AG04450 (cell line): ENCODE results near the gene RPS6KA5. TPM values are rescaled to one million over a fixed set of nuclear protein-coding genes. Genes with fewer than 3 reads are reported as not detected.

Experiments
- CTCF ChIA-PET: fragments of 300-600, 350-600 bp; formaldehyde crosslinking; extraction: SDS; loops from one replicate; lab custom pipeline; 2022; ENCODE audit warnings: antibody characterized with exemption, inconsistent platforms; lab: Charles Lee
- POLR2A ChIA-PET: fragments of 350-600 bp; formaldehyde crosslinking; extraction: SDS; loops from one replicate; lab custom pipeline; 2021; ENCODE audit warnings: antibody characterized with exemption, inconsistent platforms; lab: Yijun Ruan, JAX
- DNase-seq: peaks from one replicate; pipeline ENCODE4 v3.0.0-alpha.2; 2011; ENCODE audit warnings: low read depth, low spot score
- H3K27ac ChIP-seq: one replicate; pipeline ENCODE4 v1.5.1; 2012; ENCODE audit warnings: low read depth, low read length, control low read depth
- H3K27me3 ChIP-seq: one replicate; pipeline ENCODE4 v1.6.0; 2012; ENCODE audit warnings: low read length; ENCODE audit not compliant: control insufficient read depth, insufficient read depth
- H3K4me3 ChIP-seq: 2 replicates; pipeline ENCODE4 v1.5.1; 2011; ENCODE audit warnings: mild to moderate bottlenecking, low read depth, low read length, control low read depth
- H3K9me3 ChIP-seq: 2 replicates; pipeline ENCODE4 v1.5.1; 2012; ENCODE audit warnings: low read length; ENCODE audit not compliant: control insufficient read depth, insufficient read depth
- polyA plus RNA-seq: library from polyadenylated mRNA; depleted of rRNA; stranded (reverse); fragments of >200 nt; gene quantifications from 2 replicates; pipeline ENCODE4 v1.2.3, GENCODE V29; 2011
- TF ChIP-seq, protein P1 (sequence below): IDR thresholded peaks from 2 replicates; pipeline ENCODE4 v1.5.1; 2011; ENCODE audit warnings: low read depth, low read length, control low read depth, inconsistent platforms

Gene RPS6KA5
- polyA plus RNA-seq, 1 experiment, result 1.5 TPM

DNA sequence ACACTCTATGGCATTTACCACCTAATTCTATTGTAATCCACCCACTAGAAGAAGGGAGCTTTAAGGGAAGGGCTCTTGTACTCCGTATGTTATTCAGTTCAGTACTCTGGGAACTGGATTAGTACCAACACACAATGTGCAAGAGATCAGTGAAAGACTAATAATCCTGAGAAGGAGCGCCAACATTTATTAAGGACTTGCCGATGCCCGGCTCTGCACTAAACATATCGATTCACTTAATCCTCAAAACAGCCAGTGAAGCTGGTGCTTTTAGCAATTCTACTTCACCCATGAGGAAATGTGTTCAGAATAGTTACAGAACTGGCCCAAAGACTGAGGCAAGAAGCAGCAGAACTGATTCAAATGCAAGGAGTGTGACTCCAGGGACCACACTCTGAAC lies 80.9 kb downstream of the RPS6KA5 start:
- Histone ChIP-seq H3K27ac (no peak overlapping the region), H3K4me3 (no peak overlapping the region), H3K27me3 (no peaks in the 10 kb centered on the region), H3K9me3 (no peaks in the 10 kb centered on the region)
- ChIA-PET CTCF (no interaction called here), POLR2A (no interaction called here)
- no peak for DNase-seq
- TF ChIP-seq, protein P1, sequence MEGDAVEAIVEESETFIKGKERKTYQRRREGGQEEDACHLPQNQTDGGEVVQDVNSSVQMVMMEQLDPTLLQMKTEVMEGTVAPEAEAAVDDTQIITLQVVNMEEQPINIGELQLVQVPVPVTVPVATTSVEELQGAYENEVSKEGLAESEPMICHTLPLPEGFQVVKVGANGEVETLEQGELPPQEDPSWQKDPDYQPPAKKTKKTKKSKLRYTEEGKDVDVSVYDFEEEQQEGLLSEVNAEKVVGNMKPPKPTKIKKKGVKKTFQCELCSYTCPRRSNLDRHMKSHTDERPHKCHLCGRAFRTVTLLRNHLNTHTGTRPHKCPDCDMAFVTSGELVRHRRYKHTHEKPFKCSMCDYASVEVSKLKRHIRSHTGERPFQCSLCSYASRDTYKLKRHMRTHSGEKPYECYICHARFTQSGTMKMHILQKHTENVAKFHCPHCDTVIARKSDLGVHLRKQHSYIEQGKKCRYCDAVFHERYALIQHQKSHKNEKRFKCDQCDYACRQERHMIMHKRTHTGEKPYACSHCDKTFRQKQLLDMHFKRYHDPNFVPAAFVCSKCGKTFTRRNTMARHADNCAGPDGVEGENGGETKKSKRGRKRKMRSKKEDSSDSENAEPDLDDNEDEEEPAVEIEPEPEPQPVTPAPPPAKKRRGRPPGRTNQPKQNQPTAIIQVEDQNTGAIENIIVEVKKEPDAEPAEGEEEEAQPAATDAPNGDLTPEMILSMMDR, result no peak

DNA sequence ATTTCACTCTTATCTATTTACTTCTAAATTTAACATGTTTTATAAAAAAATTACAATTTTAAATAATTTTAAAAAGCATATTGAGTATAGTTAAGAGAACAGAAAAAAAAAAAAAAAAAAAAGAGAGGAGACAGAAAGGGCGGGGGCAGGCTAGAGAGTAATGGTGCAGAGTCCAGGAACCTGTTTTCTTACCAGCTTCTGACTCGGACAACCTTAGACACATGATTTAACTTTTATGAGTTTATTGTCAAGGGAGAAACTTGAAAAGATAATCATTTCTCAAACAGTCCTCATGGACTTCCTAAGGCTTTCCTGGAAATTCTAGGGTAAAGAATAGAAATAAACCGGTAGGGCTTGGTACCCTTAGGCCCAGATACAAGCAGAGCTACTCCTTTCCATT lies 84.3 kb downstream of the RPS6KA5 start:
- ChIA-PET POLR2A (no interaction called here), CTCF (no interaction called here)
- no peak for DNase-seq
- Histone ChIP-seq H3K27ac (no peak overlapping the region), H3K9me3 (no peaks in the 10 kb centered on the region), H3K4me3 (no peak overlapping the region), H3K27me3 (no peaks in the 10 kb centered on the region)
- TF ChIP-seq, protein P1, result no peak

DNA sequence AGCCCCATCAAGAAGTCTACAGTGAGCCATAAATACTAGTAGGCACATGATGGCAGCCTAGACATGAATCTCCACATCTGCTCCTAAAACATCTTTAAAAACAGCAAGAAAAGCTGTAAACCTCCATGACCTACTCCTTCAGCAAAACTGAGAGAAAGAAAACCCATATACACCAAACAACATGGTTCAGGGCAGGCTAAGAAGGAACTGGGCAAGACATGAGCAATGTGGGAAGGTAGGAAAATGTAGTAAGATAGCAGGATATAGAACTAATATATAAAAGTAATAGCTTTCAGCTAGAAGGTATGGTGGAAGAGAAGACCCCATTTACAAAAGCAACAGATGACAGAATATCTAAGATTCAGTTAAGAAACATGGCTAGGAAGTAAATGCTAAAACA lies 88.8 kb downstream of the RPS6KA5 start:
- TF ChIP-seq, protein P1, result no peak
- CTCF ChIA-PET, result no interaction called here
- H3K4me3 ChIP-seq, result no peak overlapping the region
- H3K27ac ChIP-seq, result no peak overlapping the region
- H3K9me3 ChIP-seq, result peaks cover 2% of the 10 kb centered on the region; the same call in 1 of the 2 replicates
- H3K27me3 ChIP-seq, result no peaks in the 10 kb centered on the region
- POLR2A ChIA-PET, result no interaction called here
- no peak for DNase-seq

DNA sequence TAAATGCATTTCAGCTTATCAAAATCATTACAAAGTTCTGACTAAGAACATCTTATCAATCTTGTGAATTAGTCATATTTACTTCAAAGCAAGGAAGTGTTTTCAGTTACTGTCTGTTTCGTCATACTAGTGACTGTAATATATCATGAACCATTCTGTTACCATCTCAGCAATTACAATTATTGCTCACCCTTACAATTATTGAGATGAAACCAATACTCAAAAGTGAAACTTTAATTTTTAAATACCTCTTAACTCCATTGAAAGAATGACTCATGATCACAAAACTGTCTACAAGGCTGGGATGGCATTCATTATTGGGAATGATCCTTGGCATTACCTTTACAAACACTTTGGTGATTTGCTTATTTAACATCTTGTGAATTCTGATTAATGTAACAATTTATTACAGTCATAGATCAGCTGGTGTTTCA lies 90.3 kb downstream of the RPS6KA5 start:
- ChIA-PET CTCF (interaction anchor here (1.1 kb wide), 1 partner anchor 207 kb away, joined by 4 read pairs; no protein-coding TSS in a partner anchor), POLR2A (no interaction called here)
- Histone ChIP-seq H3K9me3 (peaks cover 2% of the 10 kb centered on the region; the same call in 1 of the 2 replicates), H3K27ac (no peak overlapping the region), H3K27me3 (no peaks in the 10 kb centered on the region), H3K4me3 (no peak overlapping the region)
- no peak for DNase-seq
- TF ChIP-seq, protein P1, result no peak

DNA sequence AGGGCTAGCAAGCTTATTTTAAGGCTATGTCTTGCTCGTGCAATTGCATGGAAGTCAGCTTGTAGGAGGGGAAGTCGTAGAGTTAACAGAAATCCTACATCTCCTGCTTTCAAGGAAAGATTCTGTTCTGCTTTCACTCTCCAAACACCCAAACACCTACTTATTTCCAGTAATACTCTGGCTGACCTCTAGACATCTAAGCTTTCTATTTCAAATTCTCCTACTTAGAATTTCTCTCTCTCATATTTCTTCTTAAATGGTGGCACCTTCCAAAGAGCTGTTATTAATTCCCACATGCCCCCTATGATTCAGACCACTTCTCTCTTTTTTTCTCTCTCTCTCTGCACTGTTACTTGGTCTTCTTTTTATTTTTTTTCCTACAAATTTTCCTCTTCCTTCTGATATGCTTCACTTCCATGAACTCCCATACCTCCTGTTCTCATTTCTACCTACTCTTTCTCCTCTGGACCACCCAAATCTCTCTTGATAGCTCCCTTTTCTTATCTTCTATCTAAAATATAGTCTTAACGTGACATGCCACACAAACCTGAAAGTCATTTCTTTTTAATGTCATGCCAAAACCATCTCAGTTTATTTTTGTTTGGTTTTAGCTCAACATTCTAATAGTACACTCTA lies 90.8 kb downstream of the RPS6KA5 start:
- CTCF ChIA-PET, result interaction anchor here (1.1 kb wide), 1 partner anchor 208 kb away, joined by 4 read pairs; no protein-coding TSS in a partner anchor
- H3K4me3 ChIP-seq, result no peak overlapping the region
- peaks cover 2% of the 10 kb centered on the region; the same call in 1 of the 2 replicates for H3K9me3 ChIP-seq
- no peaks in the 10 kb centered on the region for H3K27me3 ChIP-seq
- H3K27ac ChIP-seq, result no peak overlapping the region
- TF ChIP-seq, protein P1, result no peak
- no peak for DNase-seq
- POLR2A ChIA-PET, result no interaction called here
